Esophagus muscularis mucosa (tissue), 4 donors: ENCODE measurements around the gene RHOU. TPM values are rescaled to one million over a fixed set of nuclear protein-coding genes. Genes with fewer than 3 reads are reported as not detected.

ENCODE experiments used
- DNase-seq: peaks from one replicate; pipeline ENCODE4 v3.0.0-alpha.2; 2017; ENCODE audit errors: extremely low spot score
- H3K27ac ChIP-seq, 4 donors: fragments of 200-600 bp; sonication (generic); replicated peaks in 1 of 4; 1 replicate in 3 of 4; 2 replicates in 1 of 4; pipeline ENCODE4 v1.5.1; 2016 to 2019; ENCODE audit warnings: mild to moderate bottlenecking in 1 of 4
- H3K27me3 ChIP-seq, 4 donors: fragments of 200-600 bp; sonication (generic); one replicate each; pipeline versions ENCODE4 v1.5.1 to v1.6.0; 2016 to 2019
- H3K36me3 ChIP-seq, 4 donors: fragments of 200-600 bp; sonication (generic); one replicate each; pipeline ENCODE4 v1.5.1; 2016 to 2019
- H3K4me1 ChIP-seq, 4 donors: fragments of 200-600 bp; sonication (generic); one replicate each; pipeline ENCODE4 v1.5.1; 2016 to 2019
- H3K4me3 ChIP-seq, 4 donors: fragments of 200-600 bp; sonication (generic); 1 replicate in 2 of 4; 2 replicates in 2 of 4; pipeline ENCODE4 v1.5.1; 2016 to 2019; ENCODE audit warnings: mild to moderate bottlenecking in 4 of 4, moderate library complexity in 1 of 4
- H3K9me3 ChIP-seq, 4 donors: fragments of 200-600 bp; sonication (generic); 1 replicate in 3 of 4; 2 replicates in 1 of 4; pipeline ENCODE4 v1.5.1; 2016 to 2019
- CTCF ChIP-seq, 3 experiments: fragments of 200-600 bp in 2 of 3; fragments of 450-650 bp in 1 of 3; sonication (generic) in 2 of 3; IDR thresholded peaks; one replicate each; pipeline ENCODE4 v1.5.1; 2017 to 2019; ENCODE audit warnings: antibody characterized with exemption in 3 of 3, mild to moderate bottlenecking in 2 of 3, moderate library complexity in 1 of 3
- EP300 ChIP-seq: sonication (generic); formaldehyde crosslinking; IDR thresholded peaks from one replicate; pipeline ENCODE4 v1.6.1; 2017; ENCODE audit warnings: antibody characterized with exemption
- POLR2A ChIP-seq: fragments of 450-650 bp; IDR thresholded peaks from one replicate; pipeline ENCODE4 v1.6.1; 2017; ENCODE audit warnings: antibody characterized with exemption, moderate library complexity, mild to moderate bottlenecking, low read depth
- POLR2AphosphoS5 ChIP-seq, 2 donors: sonication (generic); formaldehyde crosslinking; IDR thresholded peaks; one replicate each; pipeline ENCODE4 v1.6.1; 2017; ENCODE audit warnings: antibody characterized with exemption in 2 of 2
- WGBS: methylation state at CpG from one replicate; pipeline ENCODE4 v1.1.5; 2018; 5-methylcytosine and 5-hydroxymethylcytosine counted together
- intact Hi-C: fragments of 100-400 bp; cut with DNase I; formaldehyde crosslinking; loops from one replicate; pipeline ENCODE4 v1.15.1; 2023
- total RNA-seq, 4 donors: library from RNA; depleted of rRNA; stranded (reverse); fragments of >200 nt; gene quantifications; one replicate each; pipeline versions ENCODE4 v1.1.0 to v1.2.1, GENCODE V29; 2016

The RHOU gene
- total RNA-seq, 4 donors from 2014 or later, result 24.1 to 36.0 (median 26.0) TPM

- DNase-seq, result no peak
- no peak overlapping the region for H3K4me3 ChIP-seq
- peaks cover 0 to 10% (median 6%) of the 10 kb centered on the region in 4 donors for H3K36me3 ChIP-seq
- H3K9me3 ChIP-seq, result no peaks in the 10 kb centered on the region
- no peaks in the 10 kb centered on the region for H3K27me3 ChIP-seq
- intact Hi-C loops, result no loop called here
- peaks cover 4 to 19% (median 12%) of the 10 kb centered on the region in 4 donors for H3K4me1 ChIP-seq
- TF ChIP-seq POLR2AphosphoS5 (IDR thresholded peaks at IDR 0.05), result no peak
- no peak for TF ChIP-seq POLR2A
- no peak for TF ChIP-seq CTCF (IDR thresholded peaks at IDR 0.05)
- no peak for TF ChIP-seq EP300
- no peak overlapping the region for H3K27ac ChIP-seq
- WGBS, result 93% methylated on average over 2 of the region's 2 CpGs
Measured at GRCh38 chr1:228749765-228750164, 14.5 kb downstream of the RHOU start.

GRCh38 chr1:228750915-228751314, 15.6 kb downstream of the RHOU start:
- intact Hi-C loops, result no loop called here
- 93% methylated on average over 10 of the region's 10 CpGs for WGBS
- H3K27me3 ChIP-seq, result no peaks in the 10 kb centered on the region

GRCh38 chr1:228751360-228752098, 16.2 kb downstream of the RHOU start:
- intact Hi-C loops, result no loop called here
- Histone ChIP-seq H3K4me1 (peaks cover 4 to 14% (median 7%) of the 10 kb centered on the region in 4 donors), H3K36me3 (no peaks in the 10 kb centered on the region), H3K27me3 (no peaks in the 10 kb centered on the region), H3K27ac (no peak overlapping the region), H3K4me3 (no peak overlapping the region), H3K9me3 (no peaks in the 10 kb centered on the region)
- DNase-seq, result no peak
- WGBS, result 95% methylated on average over 3 of the region's 3 CpGs
- TF ChIP-seq POLR2A, result no peak
- no peak for TF ChIP-seq POLR2AphosphoS5 (IDR thresholded peaks at IDR 0.05)
- no peak for TF ChIP-seq EP300
- TF ChIP-seq CTCF (IDR thresholded peaks at IDR 0.05), result no peak

More at GRCh38 chr1:228750915-228751314, 15.6 kb downstream of the RHOU start:
- no peak for DNase-seq
- Histone ChIP-seq H3K9me3 (no peaks in the 10 kb centered on the region), H3K27ac (no peak overlapping the region), H3K4me3 (no peak overlapping the region), H3K4me1 (peaks cover 4 to 17% (median 9%) of the 10 kb centered on the region in 4 donors), H3K36me3 (peaks cover 0 to under 1% (median under 1%) of the 10 kb centered on the region in 4 donors)
- no peak for TF ChIP-seq POLR2AphosphoS5 (IDR thresholded peaks at IDR 0.05)
- TF ChIP-seq CTCF (IDR thresholded peaks at IDR 0.05), result no peak
- no peak for TF ChIP-seq POLR2A

GRCh38 chr1:228752258-228752657, 17.0 kb downstream of the RHOU start:
- no peak overlapping the region for H3K4me3 ChIP-seq
- DNase-seq, result no peak
- intact Hi-C loops, result no loop called here
- 87% methylated on average over 6 of the region's 6 CpGs for WGBS
- peaks cover 4 to 14% (median 7%) of the 10 kb centered on the region in 4 donors for H3K4me1 ChIP-seq
- no peak for TF ChIP-seq POLR2A
- TF ChIP-seq CTCF (IDR thresholded peaks at IDR 0.05), result no peak
- TF ChIP-seq POLR2AphosphoS5 (IDR thresholded peaks at IDR 0.05), result no peak
- no peak for TF ChIP-seq EP300
- no peaks in the 10 kb centered on the region for H3K27me3 ChIP-seq
- no peaks in the 10 kb centered on the region for H3K36me3 ChIP-seq
- no peak overlapping the region for H3K27ac ChIP-seq
- no peaks in the 10 kb centered on the region for H3K9me3 ChIP-seq
